ENCODE measurements around the gene HSF4. TPM values are rescaled to one million over a fixed set of nuclear protein-coding genes. Genes with fewer than 3 reads are reported as not detected.

Gene HSF4
- total RNA-seq, 4 donors from 2014 or later: 11.3 to 51.9 (median 42.3) TPM; not detected in 1

DNA sequence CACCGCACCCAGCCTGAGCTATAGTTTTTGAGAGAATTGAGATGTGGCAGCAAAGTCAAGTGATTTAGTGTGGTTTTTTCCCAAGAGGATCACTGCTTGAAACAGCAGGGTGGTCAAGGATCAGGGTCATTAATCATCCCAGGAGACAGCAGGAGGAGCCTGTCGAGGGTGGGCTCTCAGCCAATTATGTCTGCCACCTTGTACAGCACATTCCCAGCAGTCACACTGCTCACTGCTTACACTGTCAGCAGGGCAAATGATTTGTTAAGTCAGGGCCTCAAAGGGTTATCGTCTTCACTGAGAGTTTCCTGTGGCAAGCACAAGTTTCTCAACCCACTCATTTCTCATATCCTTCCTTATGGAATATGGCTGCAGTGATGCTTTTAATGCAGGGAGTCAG, 26.9 kb upstream of the HSF4 start:
- Histone ChIP-seq H3K36me3 (no peaks in the 10 kb centered on the region), H3K4me3 (no peak overlapping the region), H3K4me1 (no peaks in the 10 kb centered on the region), H3K27ac (no peak overlapping the region), H3K9me3 (no peaks in the 10 kb centered on the region), H3K27me3 (no peaks in the 10 kb centered on the region)
- no peak for TF ChIP-seq POLR2A (IDR thresholded peaks at IDR 0.05)
- TF ChIP-seq, protein P1, sequence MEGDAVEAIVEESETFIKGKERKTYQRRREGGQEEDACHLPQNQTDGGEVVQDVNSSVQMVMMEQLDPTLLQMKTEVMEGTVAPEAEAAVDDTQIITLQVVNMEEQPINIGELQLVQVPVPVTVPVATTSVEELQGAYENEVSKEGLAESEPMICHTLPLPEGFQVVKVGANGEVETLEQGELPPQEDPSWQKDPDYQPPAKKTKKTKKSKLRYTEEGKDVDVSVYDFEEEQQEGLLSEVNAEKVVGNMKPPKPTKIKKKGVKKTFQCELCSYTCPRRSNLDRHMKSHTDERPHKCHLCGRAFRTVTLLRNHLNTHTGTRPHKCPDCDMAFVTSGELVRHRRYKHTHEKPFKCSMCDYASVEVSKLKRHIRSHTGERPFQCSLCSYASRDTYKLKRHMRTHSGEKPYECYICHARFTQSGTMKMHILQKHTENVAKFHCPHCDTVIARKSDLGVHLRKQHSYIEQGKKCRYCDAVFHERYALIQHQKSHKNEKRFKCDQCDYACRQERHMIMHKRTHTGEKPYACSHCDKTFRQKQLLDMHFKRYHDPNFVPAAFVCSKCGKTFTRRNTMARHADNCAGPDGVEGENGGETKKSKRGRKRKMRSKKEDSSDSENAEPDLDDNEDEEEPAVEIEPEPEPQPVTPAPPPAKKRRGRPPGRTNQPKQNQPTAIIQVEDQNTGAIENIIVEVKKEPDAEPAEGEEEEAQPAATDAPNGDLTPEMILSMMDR (IDR thresholded peaks at IDR 0.05): no peak
- intact Hi-C loops (cut with DNase I; ENCODE audit: low total_unique reads): no loop called here
- no peak for DNase-seq

DNA sequence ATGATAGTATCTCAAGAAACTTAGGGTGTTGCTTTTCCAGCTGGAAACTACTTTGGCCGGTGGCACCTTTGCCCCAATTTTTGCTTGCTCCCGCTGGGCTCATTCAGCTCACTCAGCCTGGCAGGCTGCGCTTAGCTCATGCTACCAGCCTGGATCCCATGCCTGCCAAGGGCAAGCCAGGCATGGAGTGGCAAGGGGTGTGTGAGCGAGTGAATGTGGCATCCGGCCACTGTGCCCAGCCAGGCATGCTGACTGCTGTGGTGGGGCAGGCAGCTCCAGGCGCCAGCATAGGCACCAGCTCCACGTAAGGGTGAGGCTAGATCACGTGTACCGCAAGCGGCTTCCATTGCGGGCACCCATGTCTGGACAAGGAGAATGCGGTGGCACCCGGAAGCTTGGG, 23.2 kb upstream of the HSF4 start:
- DNase-seq: no peak
- Histone ChIP-seq H3K27me3 (no peaks in the 10 kb centered on the region), H3K4me1 (no peaks in the 10 kb centered on the region), H3K36me3 (no peaks in the 10 kb centered on the region), H3K9me3 (no peaks in the 10 kb centered on the region), H3K4me3 (no peak overlapping the region), H3K27ac (no peak overlapping the region)
- TF ChIP-seq, protein P1 (IDR thresholded peaks at IDR 0.05): no peak
- no peak for TF ChIP-seq POLR2A (IDR thresholded peaks at IDR 0.05)
- intact Hi-C loops (cut with DNase I; ENCODE audit: low total_unique reads): no loop called here

DNA sequence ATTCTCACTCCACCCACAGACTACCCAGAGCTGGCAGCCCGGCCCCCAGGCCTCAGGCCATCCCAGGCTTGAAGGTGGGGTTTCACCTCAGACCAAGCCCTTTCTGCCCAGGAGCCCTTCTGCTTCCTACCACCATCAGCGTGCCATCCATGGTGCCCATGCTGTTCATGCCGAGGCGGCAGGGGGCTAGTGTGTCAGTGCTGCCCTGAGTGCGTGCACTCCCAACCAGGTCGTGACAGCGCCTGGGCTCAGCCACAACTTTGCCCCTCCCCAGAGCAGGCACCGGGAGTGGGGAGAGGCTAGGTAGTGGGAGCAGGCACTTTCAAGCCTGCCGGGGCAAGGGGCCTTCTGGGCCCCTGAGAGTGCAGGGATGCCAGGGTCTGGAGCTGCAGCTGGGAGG, 22.2 kb upstream of the HSF4 start:
- intact Hi-C loops (cut with DNase I; ENCODE audit: low total_unique reads): no loop called here
- Histone ChIP-seq H3K9me3 (no peaks in the 10 kb centered on the region), H3K36me3 (no peaks in the 10 kb centered on the region), H3K27ac (no peak overlapping the region), H3K4me1 (no peaks in the 10 kb centered on the region), H3K27me3 (no peaks in the 10 kb centered on the region), H3K4me3 (no peak overlapping the region)
- TF ChIP-seq, protein P1 (IDR thresholded peaks at IDR 0.05): no peak
- no peak for TF ChIP-seq POLR2A (IDR thresholded peaks at IDR 0.05)
- DNase-seq: no peak

DNA sequence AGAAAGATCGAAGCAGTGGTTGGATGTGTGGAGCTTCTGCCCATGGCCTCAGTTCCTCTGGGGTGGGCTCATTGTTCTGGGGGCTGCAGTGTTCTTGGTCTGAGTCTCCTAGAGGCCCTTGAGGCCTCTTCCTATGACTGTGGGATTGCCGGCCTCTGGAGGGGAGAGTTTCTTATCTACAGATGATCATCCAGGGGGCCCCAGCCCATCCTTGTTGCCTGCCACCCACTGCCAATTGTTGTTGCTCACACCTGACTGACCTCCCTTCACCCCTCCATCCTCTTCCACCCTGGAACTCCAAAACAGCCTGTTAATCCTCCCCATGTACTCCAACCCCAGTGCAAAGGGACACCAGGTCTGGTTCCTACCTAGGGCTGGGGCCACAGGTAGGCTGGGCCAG, 19.6 kb upstream of the HSF4 start:
- TF ChIP-seq POLR2A (IDR thresholded peaks at IDR 0.05): no peak
- TF ChIP-seq, protein P1 (IDR thresholded peaks at IDR 0.05): no peak
- intact Hi-C loops (cut with DNase I; ENCODE audit: low total_unique reads): no loop called here
- Histone ChIP-seq H3K27ac (no peak overlapping the region), H3K27me3 (no peaks in the 10 kb centered on the region), H3K9me3 (no peaks in the 10 kb centered on the region), H3K36me3 (no peaks in the 10 kb centered on the region), H3K4me3 (no peak overlapping the region), H3K4me1 (no peaks in the 10 kb centered on the region)
- no peak for DNase-seq

DNA sequence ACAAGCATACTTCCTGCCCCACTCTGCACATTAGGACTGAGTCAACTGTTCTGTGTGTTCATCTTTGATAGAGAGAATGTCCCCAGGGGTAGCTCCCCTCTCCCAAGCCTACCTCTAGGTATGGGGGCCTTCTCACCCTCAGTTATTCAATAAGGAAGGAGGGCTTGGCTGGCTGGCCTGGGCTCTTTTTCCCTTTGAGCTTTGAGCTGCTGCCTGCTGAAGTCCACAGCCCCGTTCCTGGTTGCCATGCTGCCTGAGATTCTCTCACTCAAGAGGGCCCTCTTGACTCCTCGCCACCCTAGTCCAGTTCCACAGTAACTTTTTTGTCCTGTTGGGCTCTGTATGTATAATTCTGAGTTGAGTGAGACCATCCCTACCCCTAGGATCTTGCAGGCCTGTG, 18.8 kb upstream of the HSF4 start:
- Histone ChIP-seq H3K27me3 (no peaks in the 10 kb centered on the region), H3K4me3 (no peak overlapping the region), H3K9me3 (no peaks in the 10 kb centered on the region), H3K4me1 (peaks cover 0 to 4% of the 10 kb centered on the region in 2 donors), H3K36me3 (no peaks in the 10 kb centered on the region), H3K27ac (no peak overlapping the region)
- no peak for DNase-seq
- intact Hi-C loops (cut with DNase I; ENCODE audit: low total_unique reads): no loop called here
- TF ChIP-seq, protein P1 (IDR thresholded peaks at IDR 0.05): no peak
- TF ChIP-seq POLR2A (IDR thresholded peaks at IDR 0.05): no peak
